NB4 (cell line): ENCODE data around the gene ACSF2.

Experiments used
- CTCF ChIP-seq: IDR thresholded peaks from one replicate; pipeline ENCODE4 v1.5.1; 2012; ENCODE audit warnings: low read depth, low read length
- MAX ChIP-seq: IDR thresholded peaks from 2 replicates; pipeline ENCODE4 v1.6.1; 2011; ENCODE audit warnings: low read depth, low read length
- POLR2A ChIP-seq: IDR thresholded peaks from 2 replicates; pipeline ENCODE4 v1.6.1; 2011; ENCODE audit warnings: mild to moderate bottlenecking; ENCODE audit not compliant: insufficient read length; ENCODE audit errors: extremely low read depth

- TF ChIP-seq POLR2A (no peak), CTCF (no peak), MAX (no peak)
These were observed 27.9 kb downstream of the ACSF2 start for GRCh38 chr17:50453901-50454300.
